ENCODE measurements around the gene KMT5C.
"Not testable (repeated sequence)": the region's sequence is repeated elsewhere in the genome, so short reads cannot be mapped to it uniquely, and the experiment has no call there.

KMT5C gene

GRCh38 chr19:55315956-55316525 is 23.6 kb upstream of the KMT5C start:
- in situ Hi-C loops (cut with HindIII; ENCODE audit: low sequenced_read_pairs), result no loop called here

GRCh38 chr19:55316646-55317045 is 23.0 kb upstream of the KMT5C start:
- in situ Hi-C loops (cut with HindIII; ENCODE audit: low sequenced_read_pairs), result no loop called here

- in situ Hi-C loops (cut with HindIII; ENCODE audit: low sequenced_read_pairs), result no loop called here
These were observed 19.9 kb upstream of the KMT5C start for GRCh38 chr19:55319785-55320184.

DNA sequence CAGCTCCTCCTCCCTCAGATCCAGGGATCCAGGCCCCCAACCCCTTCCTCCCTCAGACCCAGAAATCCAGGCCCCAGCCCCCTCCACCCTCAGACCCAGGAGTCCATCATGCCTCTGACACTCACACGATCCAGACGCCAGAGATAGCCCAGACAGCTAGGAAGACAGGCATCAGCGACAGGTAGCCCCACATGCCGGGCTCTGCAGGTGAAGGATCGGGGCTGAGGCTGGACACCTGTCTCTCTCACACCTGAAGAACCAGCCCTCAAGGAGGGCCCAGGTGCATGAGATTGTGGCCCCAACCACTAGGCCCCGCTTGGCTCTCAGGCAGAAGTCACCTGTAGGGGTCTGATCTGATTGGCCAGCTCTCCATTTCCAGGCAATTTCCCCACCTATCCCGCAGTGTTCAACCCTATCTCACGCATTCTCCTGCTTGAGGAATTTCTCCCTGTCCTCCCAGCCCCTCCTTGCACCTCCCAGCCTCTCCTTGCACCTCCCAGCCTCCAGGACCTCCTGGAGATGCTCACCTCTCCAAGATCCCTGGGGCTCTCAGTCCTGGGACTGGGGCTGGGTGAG is 18.7 kb upstream of the KMT5C start:
- in situ Hi-C loops (cut with HindIII; ENCODE audit: low sequenced_read_pairs), result no loop called here

GRCh38 chr19:55321466-55322137 is 18.1 kb upstream of the KMT5C start:
- in situ Hi-C loops (cut with HindIII; ENCODE audit: low sequenced_read_pairs), result no loop called here

GRCh38 chr19:55322204-55322885 is 17.3 kb upstream of the KMT5C start:
- in situ Hi-C loops (cut with HindIII; ENCODE audit: low sequenced_read_pairs), result no loop called here

GRCh38 chr19:55324662-55325061 is 15.0 kb upstream of the KMT5C start:
- in situ Hi-C loops (cut with HindIII; ENCODE audit: low sequenced_read_pairs), result no loop called here

DNA sequence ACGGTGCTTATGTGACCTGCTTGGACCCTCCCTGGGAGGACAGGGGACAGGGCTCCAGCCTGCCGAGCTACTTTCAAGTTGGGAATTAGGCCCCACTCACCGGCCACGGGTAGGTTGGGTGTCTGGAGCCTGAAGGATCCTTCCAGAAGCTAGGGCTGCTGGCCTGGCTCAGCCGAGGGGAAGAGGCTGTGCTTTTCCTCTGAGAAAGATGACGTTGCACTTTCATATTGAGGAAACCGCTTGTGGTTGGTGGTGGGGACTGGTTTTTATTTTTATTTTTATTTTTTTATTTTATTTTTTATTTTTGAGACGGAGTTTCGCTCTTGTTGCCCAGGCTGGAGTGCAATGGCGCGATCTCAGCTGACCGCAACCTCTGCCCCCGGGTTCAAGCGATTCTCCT is 14.5 kb upstream of the KMT5C start, which contains the start of gene TMEM150B:
Gene TMEM150B, minus strand, starts transcription at position 170 of the 400 bp plus-strand sequence. CDS start 4,305 bp downstream, outside the sequence.
- in situ Hi-C loops (cut with HindIII; ENCODE audit: low sequenced_read_pairs), result no loop called here

- in situ Hi-C loops (cut with HindIII; ENCODE audit: low sequenced_read_pairs), result not testable (repeated sequence)
These were observed 10.8 kb upstream of the KMT5C start for GRCh38 chr19:55328774-55329318.

DNA sequence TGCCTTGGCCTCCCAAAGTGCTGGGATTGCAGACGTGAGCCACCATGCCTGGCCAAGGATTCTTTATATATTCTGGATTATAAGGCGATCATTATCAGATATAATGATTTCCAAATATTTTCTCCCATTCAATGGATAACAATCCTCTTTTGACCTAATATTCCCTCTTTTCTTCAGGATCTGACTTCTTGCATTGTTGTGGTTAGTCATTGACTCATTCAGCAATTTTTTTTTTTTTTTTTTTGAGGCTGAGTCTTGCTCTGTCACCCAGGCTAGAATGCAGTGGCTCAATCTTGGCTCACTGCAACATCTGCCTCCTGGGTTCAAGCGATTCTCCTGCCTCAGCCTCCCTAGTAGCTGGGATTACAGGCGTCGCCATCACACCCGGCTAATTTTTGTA is 9.9 kb upstream of the KMT5C start:
- in situ Hi-C loops (cut with HindIII; ENCODE audit: low sequenced_read_pairs), result not testable (repeated sequence)

DNA sequence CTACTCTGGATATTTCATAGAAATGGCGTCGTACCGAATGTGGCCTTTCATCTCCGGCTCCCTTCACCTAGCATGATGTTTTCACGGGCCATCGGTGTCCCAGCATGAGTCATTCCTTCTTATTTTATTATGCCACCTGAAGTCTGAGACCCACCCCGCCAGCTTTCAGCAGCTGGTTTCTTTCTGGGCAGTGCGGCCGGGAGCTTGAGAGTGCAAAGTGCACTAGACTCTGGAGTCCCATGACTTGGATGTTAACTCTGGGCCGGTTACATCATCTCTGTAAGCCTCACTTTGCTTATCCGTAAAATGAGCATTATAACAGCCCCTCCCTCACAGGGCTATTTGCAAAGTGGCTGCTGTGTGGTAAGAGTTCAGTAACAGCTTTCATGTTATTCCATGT is 5.8 kb upstream of the KMT5C start:
- in situ Hi-C loops (cut with HindIII; ENCODE audit: low sequenced_read_pairs), result no loop called here

GRCh38 chr19:55336101-55336500 is 3.6 kb upstream of the KMT5C start:
- in situ Hi-C loops (cut with HindIII; ENCODE audit: low sequenced_read_pairs), result no loop called here

DNA sequence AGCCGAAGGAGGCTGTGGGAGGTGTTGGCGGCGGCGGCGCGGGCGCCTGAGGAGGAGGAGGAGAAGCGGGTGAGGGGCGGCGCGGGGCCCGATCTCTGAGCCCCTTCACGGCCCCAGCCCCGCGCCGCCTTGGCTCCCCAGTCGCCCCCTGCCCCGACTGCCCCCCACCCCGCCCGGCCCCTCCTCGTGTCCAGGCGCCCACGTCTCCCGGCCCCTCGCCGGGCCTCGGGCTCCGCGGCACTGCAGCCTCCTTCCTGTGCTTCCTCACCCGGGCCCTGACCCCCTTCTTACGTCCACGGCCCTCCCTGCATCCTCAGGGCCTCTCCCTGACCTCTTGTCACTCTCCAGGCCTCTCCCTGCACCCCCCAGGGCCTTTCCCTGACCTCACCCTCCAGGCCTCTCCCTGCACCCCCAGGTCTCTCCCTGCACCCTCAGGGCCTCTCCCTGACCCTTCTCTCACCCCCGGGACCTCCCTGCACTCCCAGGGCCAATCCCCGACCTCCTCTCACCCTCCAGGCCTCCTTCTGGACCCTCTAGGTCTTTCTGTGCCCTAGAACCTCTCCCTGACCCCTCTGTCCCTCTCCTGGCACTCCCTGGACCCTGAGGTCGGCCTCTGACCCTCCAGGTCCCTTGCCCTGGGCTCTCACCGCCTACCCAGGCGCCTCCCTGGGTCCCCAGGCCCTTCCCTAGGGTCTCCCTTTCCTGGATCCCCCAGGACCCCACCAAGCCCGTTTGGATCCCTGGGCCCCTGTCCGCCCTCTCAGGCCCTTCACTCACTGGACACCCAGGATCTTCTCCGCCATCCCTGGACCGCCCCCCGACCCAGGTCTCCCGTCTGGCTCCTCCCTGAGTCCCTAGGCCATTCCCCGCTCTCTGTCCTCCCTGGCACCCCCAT is 460 bp downstream of the KMT5C start:
- in situ Hi-C loops (cut with HindIII; ENCODE audit: low sequenced_read_pairs), result no loop called here

- in situ Hi-C loops (cut with HindIII; ENCODE audit: low sequenced_read_pairs), result no loop called here
These were observed 1.1 kb downstream of the KMT5C start for GRCh38 chr19:55340784-55341147.

DNA sequence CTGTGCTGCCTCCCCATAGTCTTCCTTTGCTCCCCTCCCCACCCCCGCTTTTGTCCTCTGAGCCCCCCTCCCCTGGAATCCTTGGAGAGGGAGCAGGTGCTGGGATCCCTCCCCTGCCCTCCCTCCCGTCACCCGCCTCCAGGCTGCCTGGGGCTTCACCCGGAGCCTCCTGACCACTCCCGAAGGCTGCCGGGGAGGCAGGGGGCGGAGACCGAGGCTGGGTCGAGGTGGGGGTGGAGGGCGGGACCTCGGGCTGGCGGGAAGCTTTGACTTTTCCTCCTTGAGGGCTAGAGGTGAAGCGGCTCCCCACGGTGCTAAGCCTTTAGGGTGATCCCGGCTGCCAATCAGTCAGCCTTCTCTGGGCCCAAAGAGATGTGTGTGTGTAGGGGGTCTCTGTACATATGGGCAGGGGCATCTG is 1.5 kb downstream of the KMT5C start:
- in situ Hi-C loops (cut with HindIII; ENCODE audit: low sequenced_read_pairs), result no loop called here

- in situ Hi-C loops (cut with HindIII; ENCODE audit: low sequenced_read_pairs), result no loop called here
These were observed 2.2 kb downstream of the KMT5C start for GRCh38 chr19:55341595-55342531.

DNA sequence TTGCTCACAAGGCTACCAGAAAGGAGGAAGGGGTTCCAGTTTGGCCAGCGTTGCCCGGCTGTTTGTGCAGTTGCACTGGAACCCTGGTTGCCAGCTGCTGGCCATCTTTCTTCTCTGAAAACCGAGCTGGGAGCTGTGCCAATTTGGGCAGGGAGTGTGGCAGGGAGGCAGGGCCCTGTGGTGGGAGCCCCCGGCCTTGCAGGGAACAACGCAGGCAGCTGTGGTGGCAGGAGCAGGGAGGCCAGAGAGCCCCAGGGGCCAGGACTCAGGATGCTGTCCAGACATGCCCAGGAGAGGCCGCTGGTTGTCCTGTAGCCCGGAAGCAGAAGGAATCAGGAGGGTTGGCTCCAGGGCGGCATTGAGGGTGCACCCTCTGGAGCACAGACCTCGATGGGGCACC is 4.8 kb downstream of the KMT5C start:
- in situ Hi-C loops (cut with HindIII; ENCODE audit: low sequenced_read_pairs), result no loop called here

DNA sequence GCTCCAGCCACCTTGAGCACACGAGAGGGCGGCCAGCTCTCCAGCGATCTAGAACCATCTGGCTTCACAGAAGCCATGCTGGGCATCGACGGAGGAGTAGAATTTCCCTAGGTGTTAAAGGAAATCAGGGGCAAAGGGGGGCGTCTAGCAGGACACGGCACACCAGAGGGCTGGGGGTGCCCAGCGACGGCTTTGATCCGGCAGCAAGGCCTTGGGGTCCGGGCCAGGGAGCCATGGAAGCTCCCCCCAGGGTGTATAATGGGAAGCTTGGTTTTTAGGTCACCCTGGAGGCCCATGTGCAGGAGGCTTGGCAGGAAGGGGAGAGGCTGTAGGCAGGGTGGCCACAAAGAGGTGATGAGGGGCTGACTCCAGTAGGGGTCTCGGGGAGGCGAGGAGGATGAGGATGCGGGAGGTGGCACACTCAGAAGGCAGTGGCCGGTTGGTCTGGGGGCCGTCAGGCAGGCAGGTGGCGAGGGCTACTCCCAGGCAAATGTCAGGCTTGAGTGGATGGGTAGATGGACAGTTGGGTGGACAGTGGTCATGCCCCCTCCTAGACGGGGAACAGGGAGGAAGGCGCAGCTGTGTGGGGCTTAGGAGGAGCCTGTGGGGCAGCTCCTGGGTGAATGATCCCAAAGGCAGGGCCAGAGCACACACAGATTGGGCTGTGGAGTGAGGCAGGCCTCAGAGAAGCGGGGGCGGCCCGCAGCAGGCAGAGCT is 5.6 kb downstream of the KMT5C start:
- in situ Hi-C loops (cut with HindIII; ENCODE audit: low sequenced_read_pairs), result no loop called here

All from DLD1 (cell line).